Spleen (tissue), 11 donors: Measurements from ENCODE around the gene USB1. TPM values are rescaled to one million over a fixed set of nuclear protein-coding genes. Genes with fewer than 3 reads are reported as not detected.

Source experiments
- DNase-seq: peaks from one replicate; pipeline ENCODE4 v3.0.0-alpha.2; 2020
- H3K27ac ChIP-seq, 8 donors: fragments of 200-600 bp; sonication (generic) in 7 of 8; 1 replicate in 4 of 8; 2 replicates in 4 of 8; pipeline versions ENCODE4 v1.5.0 to v1.8.0; 2016 to 2021; ENCODE audit warnings: inconsistent platforms in 4 of 8, mild to moderate bottlenecking in 4 of 8, moderate library complexity in 1 of 8
- H3K27me3 ChIP-seq, 7 donors: fragments of 200-600 bp; sonication (generic) in 6 of 7; replicated peaks in 1 of 7; 1 replicate in 4 of 7; 2 replicates in 3 of 7; pipeline versions ENCODE4 v1.5.0 to v1.8.0; 2016 to 2021; ENCODE audit warnings: inconsistent platforms in 3 of 7, mild to moderate bottlenecking in 1 of 7
- H3K36me3 ChIP-seq, 6 donors: fragments of 200-600 bp; sonication (generic) in 5 of 6; 1 replicate in 4 of 6; 2 replicates in 2 of 6; pipeline versions ENCODE4 v1.5.0 to v1.8.0; 2016 to 2021; ENCODE audit warnings: inconsistent platforms in 2 of 6
- H3K4me1 ChIP-seq, 6 donors: fragments of 200-600 bp; sonication (generic) in 5 of 6; 1 replicate in 3 of 6; 2 replicates in 3 of 6; pipeline versions ENCODE4 v1.5.0 to v1.8.0; 2016 to 2021; ENCODE audit warnings: inconsistent platforms in 3 of 6
- H3K4me3 ChIP-seq, 8 donors: fragments of 200-600 bp; sonication (generic) in 7 of 8; 1 replicate in 4 of 8; 2 replicates in 4 of 8; pipeline versions ENCODE4 v1.5.0 to v1.8.0; 2016 to 2021; ENCODE audit warnings: inconsistent platforms in 4 of 8, mild to moderate bottlenecking in 4 of 8, moderate library complexity in 2 of 8
- H3K9me3 ChIP-seq, 8 donors: fragments of 200-600 bp; sonication (generic) in 7 of 8; 1 replicate in 4 of 8; 2 replicates in 4 of 8; pipeline versions ENCODE4 v1.5.0 to v1.8.0; 2016 to 2021; ENCODE audit warnings: inconsistent platforms in 4 of 8
- POLR2A ChIP-seq, 3 donors: fragments of 450-650 bp; IDR thresholded peaks; one replicate each; pipeline ENCODE4 v1.5.1; 2017; ENCODE audit warnings: antibody characterized with exemption in 3 of 3, mild to moderate bottlenecking in 1 of 3
- POLR2AphosphoS5 ChIP-seq, 3 donors: sonication (generic); formaldehyde crosslinking; IDR thresholded peaks; one replicate each; pipeline ENCODE4 v1.5.1; 2017; ENCODE audit warnings: antibody characterized with exemption in 3 of 3
- WGBS, 5 donors: extraction: QIAGEN DNeasy Blood & Tissue Kit in 3 of 5; methylation state at CpG; one replicate each; pipeline versions ENCODE4 v1.1.5 to v1.1.7; 2013 to 2018; 5-methylcytosine and 5-hydroxymethylcytosine counted together
- intact Hi-C: fragments of 100-400 bp; cut with DNase I; formaldehyde crosslinking; loops from one replicate; pipeline ENCODE4 v1.15.0; 2023; ENCODE audit warnings: low total_unique reads
- polyA plus RNA-seq, 3 donors: library from polyadenylated mRNA; stranded (reverse); fragments of 200-250 nt; gene quantifications; one replicate each; pipeline ENCODE4 v1.2.1, GENCODE V29; 2013
- total RNA-seq, 7 donors: library from RNA; depleted of rRNA in 3 of 7; stranded (reverse); fragments of >200 nt in 3 of 7; fragmentation: NEBNext Ultra II Directional in 4 of 7; extraction: Animal tissue kit (Norgen Biotek cat#: 25700) in 4 of 7; gene quantifications; one replicate each; pipeline versions ENCODE4 v1.1.0 to v1.2.1, GENCODE V29; 2016 to 2021
- TF ChIP-seq, protein P1 (sequence below), 11 experiments: fragments of 200-600 bp in 7 of 11; fragments of 450-650 bp in 4 of 11; sonication (generic) in 4 of 11; IDR thresholded peaks in 8 of 11; conservative IDR thresholded peaks in 3 of 11; 1 replicate in 7 of 11; 2 replicates in 4 of 11; pipeline versions ENCODE4 v1.4.0 to v1.8.0; 2016 to 2021; ENCODE audit warnings: antibody characterized with exemption in 11 of 11, inconsistent platforms in 4 of 11, mild to moderate bottlenecking in 1 of 11
- donor health status: healthy with polysubstance abuse.
- donor health status: DM: no; HTN: no; CAD: no; lungs with moderate emphysema.
- donor health status: DM: no; HTN: no; CAD: no.
- donor health status: Bipolar disorder and iron deficiency.
- donor health status: healthy.
- donor health status: DM: no; HTN: no; CAD: no.
- donor health status: DM: yes; HTN: yes; CAD: no.

USB1 gene
- total and polyA plus RNA-seq, 10 donors = 17.7 to 78.4 (median 46.9) TPM

GRCh38 chr16:57961538-57961937, 39.7 kb upstream of the USB1 start:
- H3K4me1 ChIP-seq = no peaks in the 10 kb centered on the region
- intact Hi-C loops = no loop called here
- no peaks in the 10 kb centered on the region for H3K27me3 ChIP-seq
- DNase-seq = no peak
- H3K36me3 ChIP-seq = no peaks in the 10 kb centered on the region
- no peaks in the 10 kb centered on the region for H3K9me3 ChIP-seq
- 41 to 72% (median 59%) methylated on average over 2 of the region's 2 CpGs for whole genome bisulfite sequencing, 5 donors
- no peak overlapping the region for H3K27ac ChIP-seq
- no peak for TF ChIP-seq POLR2A (IDR thresholded peaks at IDR 0.05)
- TF ChIP-seq, protein P1, sequence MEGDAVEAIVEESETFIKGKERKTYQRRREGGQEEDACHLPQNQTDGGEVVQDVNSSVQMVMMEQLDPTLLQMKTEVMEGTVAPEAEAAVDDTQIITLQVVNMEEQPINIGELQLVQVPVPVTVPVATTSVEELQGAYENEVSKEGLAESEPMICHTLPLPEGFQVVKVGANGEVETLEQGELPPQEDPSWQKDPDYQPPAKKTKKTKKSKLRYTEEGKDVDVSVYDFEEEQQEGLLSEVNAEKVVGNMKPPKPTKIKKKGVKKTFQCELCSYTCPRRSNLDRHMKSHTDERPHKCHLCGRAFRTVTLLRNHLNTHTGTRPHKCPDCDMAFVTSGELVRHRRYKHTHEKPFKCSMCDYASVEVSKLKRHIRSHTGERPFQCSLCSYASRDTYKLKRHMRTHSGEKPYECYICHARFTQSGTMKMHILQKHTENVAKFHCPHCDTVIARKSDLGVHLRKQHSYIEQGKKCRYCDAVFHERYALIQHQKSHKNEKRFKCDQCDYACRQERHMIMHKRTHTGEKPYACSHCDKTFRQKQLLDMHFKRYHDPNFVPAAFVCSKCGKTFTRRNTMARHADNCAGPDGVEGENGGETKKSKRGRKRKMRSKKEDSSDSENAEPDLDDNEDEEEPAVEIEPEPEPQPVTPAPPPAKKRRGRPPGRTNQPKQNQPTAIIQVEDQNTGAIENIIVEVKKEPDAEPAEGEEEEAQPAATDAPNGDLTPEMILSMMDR (IDR thresholded peaks at IDR 0.05 in 8 of 11, conservative IDR thresholded peaks at IDR 0.05 in 3 of 11) = no peak
- no peak for TF ChIP-seq POLR2AphosphoS5 (IDR thresholded peaks at IDR 0.05)
- H3K4me3 ChIP-seq = no peak overlapping the region

DNA sequence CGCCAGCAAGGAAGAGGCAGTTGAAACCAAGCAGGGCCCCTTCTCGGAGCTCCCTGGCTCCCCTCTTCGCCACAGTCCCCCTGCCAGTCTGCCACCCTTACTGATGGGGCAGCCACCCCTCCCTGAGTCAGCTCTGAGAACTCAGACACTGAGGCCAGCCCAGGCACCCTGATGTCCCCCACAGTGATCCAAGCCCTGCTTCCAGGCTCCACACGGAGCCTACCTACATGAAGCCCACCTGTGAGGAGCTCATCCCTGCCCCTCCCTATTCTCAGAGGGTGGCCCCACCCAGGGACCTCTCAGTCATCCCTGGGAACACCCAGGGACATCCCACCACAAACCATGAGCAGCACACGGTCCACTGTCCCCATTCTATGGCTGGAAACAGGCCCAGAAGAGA, 39.2 kb upstream of the USB1 start:
- no peak for DNase-seq
- intact Hi-C loops = no loop called here
- no peaks in the 10 kb centered on the region for H3K36me3 ChIP-seq
- TF ChIP-seq POLR2AphosphoS5 (IDR thresholded peaks at IDR 0.05) = no peak
- WGBS, 5 donors = 58 to 82% (median 71%) methylated on average over 5 of the region's 5 CpGs
- no peaks in the 10 kb centered on the region for H3K9me3 ChIP-seq
- no peaks in the 10 kb centered on the region for H3K4me1 ChIP-seq
- H3K4me3 ChIP-seq = no peak overlapping the region
- H3K27ac ChIP-seq = no peak overlapping the region
- H3K27me3 ChIP-seq = no peaks in the 10 kb centered on the region

DNA sequence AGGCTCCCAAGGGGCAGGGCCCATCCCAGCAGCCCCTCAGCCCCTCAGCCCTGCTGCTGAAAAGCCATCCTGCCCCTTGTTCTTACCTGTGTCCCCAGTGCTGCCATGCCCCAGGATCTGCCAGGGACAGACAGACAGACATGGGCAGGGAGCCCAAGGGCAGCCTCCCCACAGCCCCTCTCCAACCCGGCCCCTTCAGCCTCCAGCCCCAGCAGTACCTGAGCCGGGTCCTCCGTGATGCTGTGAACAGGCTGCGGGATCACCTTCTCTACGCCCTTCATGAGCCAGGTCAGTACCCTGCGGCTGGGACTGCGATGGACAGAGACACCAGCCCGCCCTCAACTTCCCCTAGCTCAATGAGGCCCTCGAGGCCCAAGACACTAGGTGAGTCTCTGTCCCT, 38.5 kb upstream of the USB1 start:
- Histone ChIP-seq H3K27me3 (no peaks in the 10 kb centered on the region), H3K27ac (no peak overlapping the region), H3K9me3 (no peaks in the 10 kb centered on the region), H3K36me3 (no peaks in the 10 kb centered on the region), H3K4me3 (no peak overlapping the region), H3K4me1 (no peaks in the 10 kb centered on the region)
- WGBS, 5 donors = 73 to 87% (median 82%) methylated on average over 3 to 9 of the region's 9 CpGs
- TF ChIP-seq POLR2AphosphoS5 (IDR thresholded peaks at IDR 0.05) (no peak), POLR2A (IDR thresholded peaks at IDR 0.05) (no peak)
- TF ChIP-seq, protein P1 (IDR thresholded peaks at IDR 0.05 in 8 of 11, conservative IDR thresholded peaks at IDR 0.05 in 3 of 11) = no peak
- intact Hi-C loops = no loop called here
- peak; percentile 53 for DNase-seq

- H3K27ac ChIP-seq = no peak overlapping the region
- no peaks in the 10 kb centered on the region for H3K4me1 ChIP-seq
- peak; percentile 20 for DNase-seq
- no peaks in the 10 kb centered on the region for H3K27me3 ChIP-seq
- H3K4me3 ChIP-seq = no peak overlapping the region
- TF ChIP-seq POLR2AphosphoS5 (IDR thresholded peaks at IDR 0.05) = no peak
- TF ChIP-seq, protein P1 (IDR thresholded peaks at IDR 0.05 in 8 of 11, conservative IDR thresholded peaks at IDR 0.05 in 3 of 11) = no peak
- H3K36me3 ChIP-seq = no peaks in the 10 kb centered on the region
- WGBS, 5 donors = 75 to 89% (median 79%) methylated on average over 4 to 10 of the region's 10 CpGs
- intact Hi-C loops = no loop called here
- H3K9me3 ChIP-seq = no peaks in the 10 kb centered on the region
These were observed 37.0 kb upstream of the USB1 start for GRCh38 chr16:57964157-57964700.
